K562 (cell line): Measurements from ENCODE around the gene VIT. TPM values are rescaled to one million over a fixed set of nuclear protein-coding genes. Genes with fewer than 3 reads are reported as not detected.

ENCODE experiments used
- ATAC-seq: fragments of 200-7000 bp; cut with Tn5 transposase; 3 replicates; pipeline ENCODE4 v1.9.1; 2020; ENCODE audit warnings: moderate library complexity
- BruUV-seq: library from RNA; stranded (reverse); fragments of 400-500 nt; replicated peaks from 2 replicates; lab custom pipeline; 2021; lab: Mats Ljungman, UMichigan
- CTCF ChIA-PET: fragments of 300-600 bp; formaldehyde crosslinking; extraction: SDS; loops from one replicate; lab custom pipeline; 2021; ENCODE audit warnings: low intra/inter-chr PET ratio; lab: Yijun Ruan, JAX
- POLR2A ChIA-PET: fragments of 300-600, 350-650 bp; sonication (Branson Sonifier 250); formaldehyde crosslinking; extraction: SDS; loops from one replicate; lab custom pipeline; 2021; ENCODE audit warnings: antibody characterized with exemption, inconsistent platforms; lab: Yijun Ruan, JAX
- DNase-seq, 4 experiments: peaks; one replicate each; pipeline versions ENCODE4 v3.0.0 to v3.0.0-alpha.2; 2011 to 2018; ENCODE audit warnings: low spot score in 3 of 4, mixed read lengths in 3 of 4; ENCODE audit errors: extremely low read depth in 1 of 4
- FAIRE-seq: peaks from 2 replicates; lab custom pipeline; 2011; peaks lifted over from hg19 to GRCh38; lab: Jason Lieb, UNC
- H2AFZ ChIP-seq: 2 replicates; pipeline ENCODE4 v1.6.0; 2011; ENCODE audit warnings: low read depth, low read length, control low read depth, inconsistent platforms
- H3K27ac ChIP-seq: fragments of 200-600 bp; 3 replicates; pipeline ENCODE4 v1.8.0; 2011; ENCODE audit warnings: low read depth, mild to moderate bottlenecking, control low read depth, inconsistent platforms, low read length, moderate library complexity, mixed read lengths; ENCODE audit errors: extremely low read depth
- H3K27me3 ChIP-seq, 2 experiments: fragments of 300-600 bp in 1 of 2; 2 replicates in 1 of 2; 3 replicates in 1 of 2; pipeline versions ENCODE4 v1.6.0 to v1.8.0; 2011; ENCODE audit warnings: inconsistent platforms in 2 of 2, low read length in 2 of 2, mild to moderate bottlenecking in 1 of 2, mixed read lengths in 1 of 2, moderate library complexity in 1 of 2; ENCODE audit not compliant: control insufficient read depth in 2 of 2, insufficient read depth in 2 of 2
- H3K36me3 ChIP-seq: fragments of 300-600 bp; 3 replicates; pipeline ENCODE4 v1.8.0; 2011; ENCODE audit warnings: mild to moderate bottlenecking, low read length, inconsistent platforms; ENCODE audit not compliant: control insufficient read depth, insufficient read depth
- H3K4me1 ChIP-seq, 2 experiments: fragments of 200-600 bp in 1 of 2; replicated peaks in 1 of 2; 2 replicates in 1 of 2; 3 replicates in 1 of 2; pipeline versions ENCODE4 v1.5.1 to v1.8.0; 2011; ENCODE audit warnings: inconsistent platforms in 2 of 2, low read length in 2 of 2, mild to moderate bottlenecking in 1 of 2, mixed read lengths in 1 of 2, moderate library complexity in 1 of 2; ENCODE audit not compliant: control insufficient read depth in 2 of 2, insufficient read depth in 2 of 2
- H3K4me2 ChIP-seq: 2 replicates; pipeline ENCODE4 v1.6.1; 2011; ENCODE audit warnings: low read length, control low read depth, inconsistent platforms, mixed read lengths; ENCODE audit not compliant: insufficient read depth
- H3K4me3 ChIP-seq: fragments of 200-600 bp; sonication (generic), shearing (Covaris generic); 2 replicates; pipeline ENCODE4 v1.5.1; 2016; ENCODE audit warnings: control low read depth, inconsistent platforms
- H3K79me2 ChIP-seq: fragments of 200-600 bp; 3 replicates; pipeline ENCODE4 v1.8.0; 2011; ENCODE audit warnings: low read length, inconsistent platforms; ENCODE audit not compliant: control insufficient read depth, insufficient read depth
- H3K9ac ChIP-seq, 2 experiments: 2 replicates each; pipeline versions ENCODE4 v1.6.0 to v1.6.1; 2011; ENCODE audit warnings: low read depth in 2 of 2, low read length in 2 of 2, control low read depth in 1 of 2, inconsistent platforms in 1 of 2, mild to moderate bottlenecking in 1 of 2, mixed read lengths in 1 of 2; ENCODE audit not compliant: insufficient read depth in 1 of 2
- H3K9me1 ChIP-seq: one replicate; pipeline ENCODE4 v1.6.0; 2011; ENCODE audit warnings: inconsistent platforms, mild to moderate bottlenecking, low read length, moderate library complexity; ENCODE audit not compliant: control insufficient read depth, insufficient read depth
- H3K9me3 ChIP-seq: replicated peaks from 2 replicates; pipeline ENCODE4 v1.5.1; 2011; ENCODE audit warnings: low read depth, low read length, inconsistent platforms; ENCODE audit not compliant: control insufficient read depth, insufficient read depth
- H4K20me1 ChIP-seq: replicated peaks from 2 replicates; pipeline ENCODE4 v1.6.1; 2011; ENCODE audit warnings: low read length, inconsistent platforms, mixed read lengths; ENCODE audit not compliant: control insufficient read depth, insufficient read depth
- BRF1 ChIP-seq: IDR thresholded peaks from 3 replicates; pipeline ENCODE4 v1.6.1; 2011; ENCODE audit warnings: borderline replicate concordance, mild to moderate bottlenecking; ENCODE audit not compliant: insufficient read length; ENCODE audit errors: extremely low read depth
- GABPA ChIP-seq: fragments of 200-800 bp; sonication (Bioruptor generic); conservative IDR thresholded peaks from 2 replicates; pipeline ENCODE4 v1.6.1; 2016; ENCODE audit warnings: low read depth, missing genetic modification characterization, missing compliant biosample characterization
- LEF1 ChIP-seq: fragments of 450-650 bp; IDR thresholded peaks from 2 replicates; pipeline ENCODE4 v1.6.1; 2016; ENCODE audit warnings: mild to moderate bottlenecking
- RFX1 ChIP-seq: fragments of 450-650 bp; IDR thresholded peaks from 2 replicates; pipeline ENCODE4 v1.6.1; 2016; ENCODE audit warnings: mild to moderate bottlenecking, moderate library complexity
- SLC30A9 ChIP-seq: fragments of 250-450 bp; sonication (Bioruptor Pico); IDR thresholded peaks from 2 replicates; pipeline ENCODE4 v1.8.0; 2022; ENCODE audit warnings: mild to moderate bottlenecking, moderate library complexity
- ZBTB17 ChIP-seq: fragments of 450-650 bp; formaldehyde crosslinking; IDR thresholded peaks from 2 replicates; pipeline ENCODE4 v1.4.0; 2020; ENCODE audit warnings: mild to moderate bottlenecking
- ZNF311 ChIP-seq: fragments of 250-450 bp; sonication (Bioruptor Pico); IDR thresholded peaks from 2 replicates; pipeline ENCODE4 v1.4.0; 2020; ENCODE audit warnings: mild to moderate bottlenecking, moderate library complexity
- ZNF644 ChIP-seq: fragments of 200-800 bp; sonication (Bioruptor generic); IDR thresholded peaks from 2 replicates; pipeline ENCODE4 v1.6.1; 2016; ENCODE audit warnings: low read depth, missing genetic modification characterization, missing compliant biosample characterization
- WGBS: fragments of 100-300 bp; shearing (Covaris generic); methylation state at CpG from one replicate; pipeline ENCODE4 v1.1.6; 2016; ENCODE audit warnings: low coverage, mixed read lengths; ENCODE audit not compliant: insufficient coverage; ENCODE audit errors: missing lambda C conversion rate; 5-methylcytosine and 5-hydroxymethylcytosine counted together
- in situ Hi-C: fragments of 300-500 bp; cut with MboI; formaldehyde crosslinking; loops from 4 replicates; pipeline ENCODE4 v1.15.0; 2018; ENCODE audit warnings: inconsistent platforms, mixed read lengths
- intact Hi-C: fragments of 100-400 bp; cut with micrococcal nuclease; formaldehyde crosslinking; loops from 2 replicates; pipeline ENCODE4 v1.14.2; 2022
- polyA plus RNA-seq, 8 experiments: library from polyadenylated mRNA; depleted of rRNA in 4 of 8; stranded (reverse) in 5 of 8; unstranded in 3 of 8; fragments of >200 nt; fragmentation: Nextera tagmentation in 2 of 8; fragmentation: Illumina TruSeq in 1 of 8; extraction: Ambion mirVana in 2 of 8; extraction: Trizol in 1 of 8; gene quantifications; 2 replicates each; pipeline versions ENCODE4 v1.2.1 to v1.2.3, GENCODE V29; 2011 to 2014; ENCODE audit warnings: inconsistent platforms in 1 of 8, missing spikeins in 1 of 8
- total RNA-seq, 7 experiments: library from RNA; depleted of rRNA in 6 of 7; stranded (reverse); fragments of >200 nt in 6 of 7; fragmentation: Illumina TruSeq in 2 of 7; extraction: Trizol in 2 of 7; gene quantifications; 2 replicates each; pipeline versions ENCODE4 v1.2.1 to v1.2.3, GENCODE V29; 2011 to 2021; ENCODE audit warnings: low replicate concordance in 1 of 7
- TF ChIP-seq, protein P1 (sequence below): sonication (generic); formaldehyde crosslinking; IDR thresholded peaks from 2 replicates; pipeline ENCODE4 v1.8.0; 2022; ENCODE audit warnings: mild to moderate bottlenecking, missing genetic modification reagents

VIT gene
- total and polyA plus RNA-seq, 9 of the 15 experiments (the other 6 are each of a cell fraction or from before 2014, with no cell fraction given) = not detected

DNA sequence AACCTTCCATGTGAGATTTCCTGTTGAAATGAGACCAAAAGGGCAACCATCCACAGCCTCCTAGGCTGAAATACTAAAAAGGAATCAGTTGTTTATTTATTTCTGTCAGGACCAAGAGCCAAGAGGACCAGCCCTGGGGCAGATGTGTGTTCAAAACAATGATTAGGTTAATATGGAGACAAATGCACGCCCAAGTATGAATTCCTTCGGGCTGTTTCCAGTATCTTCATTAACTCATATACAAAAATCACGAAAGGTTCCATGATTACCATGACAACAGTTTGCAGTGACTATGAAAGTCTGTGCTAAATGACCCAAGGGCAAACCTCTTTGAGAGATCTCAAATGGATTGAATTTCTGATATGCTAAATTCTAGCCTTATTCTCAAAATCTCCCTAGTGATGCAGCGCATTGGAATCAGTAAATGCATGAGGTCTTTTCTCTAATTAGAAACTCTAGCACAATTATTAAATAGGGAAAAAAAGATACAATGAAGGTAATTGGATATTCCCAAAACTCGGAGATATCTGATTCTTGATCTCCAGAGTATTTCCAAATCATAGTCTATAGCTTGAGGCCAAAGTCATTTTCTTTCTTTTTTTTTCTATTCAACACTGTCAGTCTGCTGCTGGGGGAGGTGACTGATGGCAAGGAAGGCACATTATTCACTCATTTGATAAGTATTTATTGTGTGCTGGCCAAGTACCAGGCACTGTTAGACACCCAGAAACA is 35.6 kb downstream of the VIT start:
- FAIRE-seq (no peak), ATAC-seq (no peak)
- no peak overlapping the region for H3K4me2 ChIP-seq

More for the DNA sequence above, 35.6 kb downstream of the VIT start:
- Histone ChIP-seq H3K9me3 (no peaks in the 10 kb centered on the region), H3K4me3 (no peak overlapping the region), H3K27ac (no peak overlapping the region), H4K20me1 (no peaks in the 10 kb centered on the region), H3K36me3 (no peaks in the 10 kb centered on the region), H3K9me1 (no peaks in the 10 kb centered on the region), H3K79me2 (no peaks in the 10 kb centered on the region), H2AFZ (no peak overlapping the region), H3K9ac (no peak overlapping the region), H3K27me3 (peaks cover 3 to 5% of the 10 kb centered on the region in 2 experiments; a peak in 3 of 5 replicates), H3K4me1 (no peaks in the 10 kb centered on the region)
- no peak for DNase-seq
- TF ChIP-seq GABPA (tag) (no peak), ZNF644 (tag) (no peak), ZBTB17 (CRISPR knock-in tag) (no peak), RFX1 (peak; percentile 24; the same call in 1 of the 2 replicates), ZNF311 (CRISPR knock-in tag) (no peak), LEF1 (no peak), SLC30A9 (no peak), BRF1 (no peak)
- TF ChIP-seq, protein P1, sequence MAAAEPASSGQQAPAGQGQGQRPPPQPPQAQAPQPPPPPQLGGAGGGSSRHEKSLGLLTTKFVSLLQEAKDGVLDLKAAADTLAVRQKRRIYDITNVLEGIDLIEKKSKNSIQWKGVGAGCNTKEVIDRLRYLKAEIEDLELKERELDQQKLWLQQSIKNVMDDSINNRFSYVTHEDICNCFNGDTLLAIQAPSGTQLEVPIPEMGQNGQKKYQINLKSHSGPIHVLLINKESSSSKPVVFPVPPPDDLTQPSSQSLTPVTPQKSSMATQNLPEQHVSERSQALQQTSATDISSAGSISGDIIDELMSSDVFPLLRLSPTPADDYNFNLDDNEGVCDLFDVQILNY (CRISPR knock-in tag) = no peak
- CTCF ChIA-PET = no interaction called here
- 0% methylated on average over 5 of the region's 5 CpGs for WGBS
- POLR2A ChIA-PET = no interaction called here
- BruUV-seq = no TSS peak
- in situ Hi-C loops (no loop called here), intact Hi-C loops (no loop called here)
